Activated naive CD4-positive, alpha-beta T cell treated with anti-CD3 and anti-CD28 coated beads, Interleukin-2, amount 50 U/mL, for 72 hours (primary cell): ENCODE measurements around the gene WDR59. TPM values are rescaled to one million over a fixed set of nuclear protein-coding genes. Genes with fewer than 3 reads are reported as not detected.

Experiments
- ATAC-seq, 2 donors: fragments of 150-1000 bp; cut with Tn5 transposase; 2 replicates each; pipeline ENCODE4 v1.10.0; 2021; ENCODE audit warnings: mild to moderate bottlenecking in 2 of 2, moderate library complexity in 2 of 2
- DNase-seq, 2 donors: peaks; one replicate each; pipeline ENCODE4 v3.0.0; 2021 to 2022; ENCODE audit warnings: low spot score in 2 of 2
- H3K27ac Mint-ChIP-seq, 2 donors: one replicate each; pipeline ENCODE4 v1.8.0; 2022; ENCODE audit warnings: mild to moderate bottlenecking in 2 of 2, mixed read lengths in 2 of 2
- H3K36me3 Mint-ChIP-seq, 2 donors: one replicate each; pipeline ENCODE4 v1.8.0; 2022; ENCODE audit warnings: mixed read lengths in 2 of 2
- H3K9me3 Mint-ChIP-seq, 2 donors: one replicate each; pipeline ENCODE4 v1.8.0; 2022; ENCODE audit warnings: mixed read lengths in 2 of 2
- total RNA-seq, 2 donors: library from RNA; stranded (reverse); gene quantifications; one replicate each; pipeline ENCODE4 v1.2.3, GENCODE V29; 2022

Gene WDR59
- total RNA-seq, 2 donors from 2014 or later: 75.8 to 110 TPM

GRCh38 chr16:74832228-74832627, 152.7 kb downstream of the WDR59 start:
- no peak for DNase-seq
- Mint-ChIP-seq H3K9me3 (peaks cover 9 to 15% of the 10 kb centered on the region in 2 donors), H3K27ac (no peak overlapping the region), H3K36me3 (peaks cover 10 to 16% of the 10 kb centered on the region in 2 donors)
- no peak for ATAC-seq

GRCh38 chr16:74831467-74831866, 153.5 kb downstream of the WDR59 start:
- no peak overlapping the region for H3K27ac Mint-ChIP-seq
- peaks cover 9 to 15% of the 10 kb centered on the region in 2 donors for H3K9me3 Mint-ChIP-seq
- no peak for ATAC-seq
- no peak for DNase-seq
- peaks cover 10 to 16% of the 10 kb centered on the region in 2 donors for H3K36me3 Mint-ChIP-seq

GRCh38 chr16:74830648-74831047, 154.3 kb downstream of the WDR59 start:
- DNase-seq: no peak
- no peak for ATAC-seq
- peaks cover 9 to 15% of the 10 kb centered on the region in 2 donors for H3K9me3 Mint-ChIP-seq
- H3K36me3 Mint-ChIP-seq: peaks cover 10 to 16% of the 10 kb centered on the region in 2 donors
- no peak overlapping the region for H3K27ac Mint-ChIP-seq

GRCh38 chr16:74829637-74830036, 155.3 kb downstream of the WDR59 start:
- H3K36me3 Mint-ChIP-seq: peaks cover 10 to 16% of the 10 kb centered on the region in 2 donors
- no peak for DNase-seq
- peaks cover 9 to 15% of the 10 kb centered on the region in 2 donors for H3K9me3 Mint-ChIP-seq
- no peak overlapping the region for H3K27ac Mint-ChIP-seq
- no peak for ATAC-seq

GRCh38 chr16:74825941-74826340, 159.0 kb downstream of the WDR59 start:
- ATAC-seq (no peak), DNase-seq (no peak)
- Mint-ChIP-seq H3K9me3 (peaks cover 9 to 15% of the 10 kb centered on the region in 2 donors), H3K36me3 (peaks cover 10 to 16% of the 10 kb centered on the region in 2 donors), H3K27ac (no peak overlapping the region)

GRCh38 chr16:74825016-74825415, 159.9 kb downstream of the WDR59 start:
- Mint-ChIP-seq H3K9me3 (peaks cover 9 to 15% of the 10 kb centered on the region in 2 donors), H3K27ac (no peak overlapping the region), H3K36me3 (peaks cover 10 to 16% of the 10 kb centered on the region in 2 donors)
- DNase-seq (no peak), ATAC-seq (no peak)

Other genes with a start within 250 kb of the WDR59 start
- not detected for gene FA2H, start 210.3 kb downstream of the WDR59 start, total RNA-seq
- gene ZNRF1, start 13.9 kb upstream of the WDR59 start, total RNA-seq: 10 to 100 TPM; 20.4 to 45.1 TPM
- under 1 TPM; 0.64 to 0.82 TPM for gene LDHD, start 131.7 kb upstream of the WDR59 start, total RNA-seq
- 10 to 100 TPM; 13.4 to 13.5 TPM for gene ZFP1, start 163.4 kb upstream of the WDR59 start, total RNA-seq
- gene CTRB2, start 222.0 kb upstream of the WDR59 start, total RNA-seq: not detected
- gene CTRB1, start 233.9 kb upstream of the WDR59 start, total RNA-seq: not detected